ENCODE results near the gene SUN2.

The SUN2 gene

GRCh38 chr22:38705235-38706100, 50.3 kb downstream of the SUN2 start, which contains the start of gene GTPBP1:
GTPBP1 (plus strand) TSS chr22:38705944; CDS start chr22:38705956, 12 bp downstream.
- TF ChIP-seq CEBPB (IDR thresholded peaks at IDR 0.05): peak; percentile 57
- TF ChIP-seq TCF12 (IDR thresholded peaks at IDR 0.05; ENCODE audit: low read depth): no peak
- TF ChIP-seq TAF1 (IDR thresholded peaks at IDR 0.05; ENCODE audit: low read depth): peak; percentile 90
- peak; percentile 87 for TF ChIP-seq CREB1 (IDR thresholded peaks at IDR 0.05; ENCODE audit: low read depth)
- peak; percentile 60 for TF ChIP-seq MAX (IDR thresholded peaks at IDR 0.05)
- TF ChIP-seq TEAD4 (IDR thresholded peaks at IDR 0.05): no peak
- TF ChIP-seq NFIC (IDR thresholded peaks at IDR 0.05): no peak
- no peak for TF ChIP-seq REST (IDR thresholded peaks at IDR 0.05; ENCODE audit: low read depth)
- TF ChIP-seq USF1 (IDR thresholded peaks at IDR 0.05): peak; percentile 73
- peak; percentile 91 for TF ChIP-seq YY1 (IDR thresholded peaks at IDR 0.05; ENCODE audit: low read depth)

GRCh38 chr22:38704654-38705234, 51.1 kb downstream of the SUN2 start:
- TF ChIP-seq FOXM1 (IDR thresholded peaks at IDR 0.05; ENCODE audit: borderline replicate concordance, low read depth) (no peak), EP300 (IDR thresholded peaks at IDR 0.05; ENCODE audit: borderline replicate concordance) (no peak), NFIC (IDR thresholded peaks at IDR 0.05) (no peak), CEBPB (IDR thresholded peaks at IDR 0.05) (no peak)

- TF ChIP-seq FOXM1 (IDR thresholded peaks at IDR 0.05; ENCODE audit: borderline replicate concordance, low read depth) (no peak), YY1 (IDR thresholded peaks at IDR 0.05; ENCODE audit: low read depth) (peak; percentile 28; the same call in 1 of the 2 replicates), RAD21 (IDR thresholded peaks at IDR 0.05; ENCODE audit: low read depth) (no peak), TCF12 (IDR thresholded peaks at IDR 0.05; ENCODE audit: low read depth) (no peak), TAF1 (IDR thresholded peaks at IDR 0.05; ENCODE audit: low read depth) (peak; percentile 60; the same call in 1 of the 2 replicates), CREB1 (IDR thresholded peaks at IDR 0.05; ENCODE audit: low read depth) (peak; percentile 98), EP300 (IDR thresholded peaks at IDR 0.05; ENCODE audit: borderline replicate concordance) (0 out of 2 replicates have a peak, but pooled peaks have one; percentile 12), MAX (IDR thresholded peaks at IDR 0.05) (peak; percentile 60), REST (IDR thresholded peaks at IDR 0.05; ENCODE audit: low read depth) (no peak; the same call in 1 of the 2 replicates), ZBTB7A (IDR thresholded peaks at IDR 0.05; ENCODE audit: low read depth) (no peak), TEAD4 (IDR thresholded peaks at IDR 0.05) (no peak), CEBPB (IDR thresholded peaks at IDR 0.05) (no peak), NFIC (IDR thresholded peaks at IDR 0.05) (no peak), USF1 (IDR thresholded peaks at IDR 0.05) (peak; percentile 51; the same call in 1 of the 2 replicates), EGR1 (IDR thresholded peaks at IDR 0.05) (peak; percentile 95)
Observed at GRCh38 chr22:38700789-38701628, 54.8 kb downstream of the SUN2 start, which contains the start of gene JOSD1. JOSD1 (minus strand) TSS chr22:38700943; CDS start chr22:38699987, 956 bp downstream.

GRCh38 chr22:38700270-38700788, 55.5 kb downstream of the SUN2 start:
- TF ChIP-seq REST (IDR thresholded peaks at IDR 0.05; ENCODE audit: low read depth) (no peak), MAX (IDR thresholded peaks at IDR 0.05) (peak; percentile 68; the same call in 1 of the 2 replicates), EGR1 (IDR thresholded peaks at IDR 0.05) (0 out of 2 replicates have a peak, but pooled peaks have one; percentile 5), TAF1 (IDR thresholded peaks at IDR 0.05; ENCODE audit: low read depth) (peak; percentile 46; the same call in 1 of the 2 replicates), CREB1 (IDR thresholded peaks at IDR 0.05; ENCODE audit: low read depth) (no peak), RAD21 (IDR thresholded peaks at IDR 0.05; ENCODE audit: low read depth) (no peak), ZBTB7A (IDR thresholded peaks at IDR 0.05; ENCODE audit: low read depth) (peak; percentile 29; the same call in 1 of the 2 replicates), TCF12 (IDR thresholded peaks at IDR 0.05; ENCODE audit: low read depth) (peak; percentile 2; the same call in 1 of the 2 replicates), YY1 (IDR thresholded peaks at IDR 0.05; ENCODE audit: low read depth) (no peak)
